HG03103 (cell line): ENCODE results near the gene OR8B8.
A peak's percentile ranks its signal among the peaks of the same experiment; 100 is the strongest.
"Not testable (repeated sequence)": the region's sequence is repeated elsewhere in the genome, so short reads cannot be mapped to it uniquely, and the experiment has no call there.

Experiments
- ATAC-seq: cut with Tn5 transposase; IDR thresholded peaks from one replicate; pipeline ENCODE4 v1.9.1; 2021; ENCODE audit warnings: low read depth; ENCODE audit not compliant: unreplicated experiment

Gene OR8B8

GRCh38 chr11:124445646-124446150, at the start of gene OR8B8:
Gene OR8B8 (minus strand): TSS chr11:124445696. CDS start chr11:124441085, 4,611 bp downstream.
- ATAC-seq: no peak

- no peak for ATAC-seq
Measured at GRCh38 chr11:124493016-124493655, 47.6 kb upstream of the OR8B8 start.

GRCh38 chr11:124483422-124483821, 37.9 kb upstream of the OR8B8 start:
- ATAC-seq: no peak

GRCh38 chr11:124482362-124483147, 37.1 kb upstream of the OR8B8 start:
- no peak for ATAC-seq

- ATAC-seq: peak; percentile 71
Measured at GRCh38 chr11:124481365-124482323, 36.1 kb upstream of the OR8B8 start.

GRCh38 chr11:124479561-124479960, 34.1 kb upstream of the OR8B8 start:
- no peak for ATAC-seq

- no peak for ATAC-seq
Measured at GRCh38 chr11:124475265-124475664, 29.8 kb upstream of the OR8B8 start.

- ATAC-seq: no peak
Measured at GRCh38 chr11:124474779-124475178, 29.3 kb upstream of the OR8B8 start.

- no peak for ATAC-seq
Measured at GRCh38 chr11:124474079-124474478, 28.6 kb upstream of the OR8B8 start.

GRCh38 chr11:124473476-124473875, 28.0 kb upstream of the OR8B8 start:
- ATAC-seq: no peak

GRCh38 chr11:124470561-124471227, 25.2 kb upstream of the OR8B8 start:
- no peak for ATAC-seq

GRCh38 chr11:124467381-124467927, 22.0 kb upstream of the OR8B8 start:
- ATAC-seq: no peak

- no peak for ATAC-seq
Measured at GRCh38 chr11:124465368-124465767, 19.9 kb upstream of the OR8B8 start.

GRCh38 chr11:124463990-124464389, 18.5 kb upstream of the OR8B8 start:
- ATAC-seq: no peak

- no peak for ATAC-seq
Measured at GRCh38 chr11:124463324-124463723, 17.8 kb upstream of the OR8B8 start.

- ATAC-seq: no peak
Measured at GRCh38 chr11:124460459-124460858, 15.0 kb upstream of the OR8B8 start.

- ATAC-seq: not testable (repeated sequence)
Measured at GRCh38 chr11:124459379-124459778, 13.9 kb upstream of the OR8B8 start.

GRCh38 chr11:124454552-124454951, 9.1 kb upstream of the OR8B8 start:
- ATAC-seq: no peak

- ATAC-seq: no peak
Measured at GRCh38 chr11:124446916-124447315, 1.4 kb upstream of the OR8B8 start.

- ATAC-seq: no peak
Measured at GRCh38 chr11:124442847-124443246, 2.6 kb downstream of the OR8B8 start.
